SU-DHL-6 (cell line): ENCODE results near the gene NAT9.

Source experiments
- CTCF ChIP-seq: fragments of 200-600 bp; sonication (generic); IDR thresholded peaks from one replicate; pipeline ENCODE4 v1.5.1; 2017; ENCODE audit warnings: antibody characterized with exemption, mild to moderate bottlenecking, low read length, moderate library complexity; ENCODE audit not compliant: insufficient read depth, poor library complexity, severe bottlenecking
- EZH2phosphoT487 ChIP-seq: fragments of 200-600 bp; sonication (generic), shearing (Covaris generic); conservative IDR thresholded peaks from 2 replicates; pipeline ENCODE4 v1.6.1; 2018; ENCODE audit warnings: mild to moderate bottlenecking, antibody characterized with exemption, low read length, moderate library complexity, mixed read lengths

- TF ChIP-seq CTCF (no peak), EZH2phosphoT487 (no peak)
Measured at GRCh38 chr17:74803388-74803930, 27.3 kb upstream of the NAT9 start.
